DMS153 (cell line): ENCODE measurements around the gene RAB3D.
"Not testable (repeated sequence)": the region's sequence is repeated elsewhere in the genome, so short reads cannot be mapped to it uniquely, and the experiment has no call there.

Experiments
- DNase-seq: peaks from one replicate; lab custom pipeline; 2025; lab: John Stamatoyannopoulos, UW

Gene RAB3D

GRCh38 chr19:11365557-11366117 lies 26.2 kb upstream of the RAB3D start:
- DNase-seq, result no peak

GRCh38 chr19:11364935-11365334 lies 25.5 kb upstream of the RAB3D start:
- no peak for DNase-seq

GRCh38 chr19:11364296-11364904 lies 24.9 kb upstream of the RAB3D start:
- DNase-seq, result no peak

GRCh38 chr19:11363881-11364280 lies 24.4 kb upstream of the RAB3D start:
- no peak for DNase-seq

- DNase-seq, result no peak
Observed at GRCh38 chr19:11361771-11362731, 22.6 kb upstream of the RAB3D start.

GRCh38 chr19:11361037-11361770 lies 21.7 kb upstream of the RAB3D start:
- DNase-seq, result no peak

GRCh38 chr19:11359421-11359820 lies 20.0 kb upstream of the RAB3D start:
- DNase-seq, result no peak

- no peak for DNase-seq
Observed at GRCh38 chr19:11356676-11357550, 17.5 kb upstream of the RAB3D start.

GRCh38 chr19:11356074-11356397 lies 16.6 kb upstream of the RAB3D start:
- DNase-seq, result no peak

- DNase-seq, result peak; percentile 77
Observed at GRCh38 chr19:11355160-11356073, 16.0 kb upstream of the RAB3D start, which contains the start of gene PLPPR2. Gene PLPPR2 (plus strand): TSS chr19:11355432. CDS start chr19:11357674, 2,242 bp downstream.

- not testable (repeated sequence) for DNase-seq
Observed at GRCh38 chr19:11354102-11354501, 14.6 kb upstream of the RAB3D start.

- no peak for DNase-seq
Observed at GRCh38 chr19:11349171-11349570, 9.7 kb upstream of the RAB3D start.

GRCh38 chr19:11347546-11348039 lies 8.1 kb upstream of the RAB3D start:
- DNase-seq, result no peak

GRCh38 chr19:11346104-11346940 lies 6.9 kb upstream of the RAB3D start, which contains the start of the genes CCDC159 and TMEM205:
Gene CCDC159 (plus strand): TSS chr19:11346519. CDS start chr19:11346607, 88 bp downstream.
Gene TMEM205 (minus strand): TSS chr19:11346268. CDS start chr19:11345619, 649 bp downstream.
- peak; percentile 98 for DNase-seq

GRCh38 chr19:11345122-11345803 lies 5.8 kb upstream of the RAB3D start:
- no peak for DNase-seq

- no peak for DNase-seq
Observed at GRCh38 chr19:11342429-11342828, 3.0 kb upstream of the RAB3D start.

GRCh38 chr19:11340099-11340467 lies 626 bp upstream of the RAB3D start:
- not testable (repeated sequence) for DNase-seq

- no peak for DNase-seq
Observed at GRCh38 chr19:11338569-11339253, 746 bp downstream of the RAB3D start.
